ENCODE data around the gene ADCY2.

GRCh38 chr5:7663808-7664207 lies 267.9 kb downstream of the ADCY2 start:
- TF ChIP-seq CTCF (conservative IDR thresholded peaks at IDR 0.05; ENCODE audit: low read depth, low read length) = no peak
- TF ChIP-seq EZH2 (IDR thresholded peaks at IDR 0.05; ENCODE audit: borderline replicate concordance, low read depth, low read length, poor library complexity, severe bottlenecking) = no peak
